Activated naive CD8-positive, alpha-beta T cell treated with anti-CD3 and anti-CD28 coated beads, Interleukin-2, amount 50 U/mL, for 24 hours (primary cell): Measurements from ENCODE around the gene PLK3.
A peak's percentile ranks its signal among the peaks of the same experiment; 100 is the strongest.
"Not testable (repeated sequence)": the region's sequence is repeated elsewhere in the genome, so short reads cannot be mapped to it uniquely, and the experiment has no call there.

Experiments used
- ATAC-seq: fragments of 150-1000 bp; cut with Tn5 transposase; one replicate; pipeline ENCODE4 v1.10.0; 2021
- DNase-seq: peaks from one replicate; pipeline ENCODE4 v3.0.0; 2021
- H3K27ac Mint-ChIP-seq: one replicate; pipeline ENCODE4 v1.8.0; 2021; ENCODE audit warnings: mild to moderate bottlenecking, mixed read lengths
- H3K27me3 Mint-ChIP-seq: one replicate; pipeline ENCODE4 v1.8.0; 2021; ENCODE audit warnings: mixed read lengths
- H3K36me3 Mint-ChIP-seq: one replicate; pipeline ENCODE4 v1.8.0; 2021; ENCODE audit warnings: low read depth, mixed read lengths
- H3K4me1 Mint-ChIP-seq: one replicate; pipeline ENCODE4 v1.8.0; 2021; ENCODE audit warnings: mixed read lengths
- H3K4me3 Mint-ChIP-seq: one replicate; pipeline ENCODE4 v1.8.0; 2021; ENCODE audit warnings: mild to moderate bottlenecking, moderate library complexity, mixed read lengths
- H3K9me3 Mint-ChIP-seq: one replicate; pipeline ENCODE4 v1.8.0; 2021; ENCODE audit warnings: mixed read lengths

PLK3 gene

GRCh38 chr1:44799770-44800584 lies at the start of gene PLK3:
Gene PLK3 (plus strand): TSS chr1:44800377. CDS start chr1:44800464, 87 bp downstream.
- H3K4me1 Mint-ChIP-seq, result peaks cover 44% of the 10 kb centered on the region
- H3K27me3 Mint-ChIP-seq, result no peaks in the 10 kb centered on the region
- peak; percentile 74 for ATAC-seq
- H3K36me3 Mint-ChIP-seq, result peaks cover 33% of the 10 kb centered on the region
- no peaks in the 10 kb centered on the region for H3K9me3 Mint-ChIP-seq
- DNase-seq, result peak; percentile 98
- peak within 1 kb of the TSS; percentile 97 for H3K27ac Mint-ChIP-seq
- peak within 1 kb of the TSS; percentile 94 for H3K4me3 Mint-ChIP-seq

- H3K27ac Mint-ChIP-seq, result no peak overlapping the region
- ATAC-seq (no peak), DNase-seq (no peak)
- H3K4me3 Mint-ChIP-seq, result no peak overlapping the region
- peaks cover 8% of the 10 kb centered on the region for H3K4me1 Mint-ChIP-seq
- H3K27me3 Mint-ChIP-seq, result no peaks in the 10 kb centered on the region
- H3K36me3 Mint-ChIP-seq, result peaks cover 70% of the 10 kb centered on the region
- no peaks in the 10 kb centered on the region for H3K9me3 Mint-ChIP-seq
Measured at GRCh38 chr1:44757420-44757819, 42.8 kb upstream of the PLK3 start.

- no peaks in the 10 kb centered on the region for H3K4me1 Mint-ChIP-seq
- no peaks in the 10 kb centered on the region for H3K27me3 Mint-ChIP-seq
- ATAC-seq (no peak), DNase-seq (no peak)
- no peaks in the 10 kb centered on the region for H3K9me3 Mint-ChIP-seq
- peaks cover 68% of the 10 kb centered on the region for H3K36me3 Mint-ChIP-seq
- H3K27ac Mint-ChIP-seq, result no peak overlapping the region
- H3K4me3 Mint-ChIP-seq, result no peak overlapping the region
Measured at GRCh38 chr1:44759077-44759476, 41.1 kb upstream of the PLK3 start.

GRCh38 chr1:44760876-44761275 lies 39.3 kb upstream of the PLK3 start:
- no peaks in the 10 kb centered on the region for H3K9me3 Mint-ChIP-seq
- ATAC-seq (no peak), DNase-seq (no peak)
- peaks cover 59% of the 10 kb centered on the region for H3K36me3 Mint-ChIP-seq
- no peak overlapping the region for H3K27ac Mint-ChIP-seq
- no peaks in the 10 kb centered on the region for H3K27me3 Mint-ChIP-seq
- H3K4me1 Mint-ChIP-seq, result no peaks in the 10 kb centered on the region
- H3K4me3 Mint-ChIP-seq, result no peak overlapping the region

GRCh38 chr1:44766421-44766820 lies 33.8 kb upstream of the PLK3 start:
- H3K4me1 Mint-ChIP-seq, H3K4me3 Mint-ChIP-seq, DNase-seq, H3K27ac Mint-ChIP-seq, ATAC-seq, H3K27me3 Mint-ChIP-seq, H3K9me3 Mint-ChIP-seq: not testable (repeated sequence)
- peaks cover 37% of the 10 kb centered on the region for H3K36me3 Mint-ChIP-seq

GRCh38 chr1:44775078-44775929 lies 24.9 kb upstream of the PLK3 start, which contains the start of gene RPS8:
Gene RPS8 (plus strand): TSS chr1:44775540. CDS start chr1:44775597, 57 bp downstream.
- DNase-seq (peak; percentile 91), ATAC-seq (peak; percentile 71)
- no peaks in the 10 kb centered on the region for H3K27me3 Mint-ChIP-seq
- H3K36me3 Mint-ChIP-seq, result peaks cover 54% of the 10 kb centered on the region
- H3K27ac Mint-ChIP-seq, result peak within 1 kb of the TSS; percentile 95
- peaks cover 31% of the 10 kb centered on the region for H3K4me1 Mint-ChIP-seq
- H3K4me3 Mint-ChIP-seq, result peak within 1 kb of the TSS; percentile 94
- H3K9me3 Mint-ChIP-seq, result no peaks in the 10 kb centered on the region

- ATAC-seq (no peak), DNase-seq (peak; percentile 46)
- Mint-ChIP-seq H3K4me3 (peak overlapping the region; percentile 94), H3K9me3 (no peaks in the 10 kb centered on the region), H3K27me3 (no peaks in the 10 kb centered on the region), H3K4me1 (peaks cover 36% of the 10 kb centered on the region), H3K27ac (peak overlapping the region; percentile 95), H3K36me3 (peaks cover 62% of the 10 kb centered on the region)
Measured at GRCh38 chr1:44775930-44776729, 24.0 kb upstream of the PLK3 start.

- Mint-ChIP-seq H3K4me1 (peaks cover 36% of the 10 kb centered on the region), H3K27ac (peak overlapping the region; percentile 95), H3K4me3 (peak overlapping the region; percentile 94), H3K36me3 (peaks cover 68% of the 10 kb centered on the region), H3K9me3 (no peaks in the 10 kb centered on the region), H3K27me3 (no peaks in the 10 kb centered on the region)
- ATAC-seq (no peak), DNase-seq (no peak)
Measured at GRCh38 chr1:44776730-44777068, 23.5 kb upstream of the PLK3 start.

- Mint-ChIP-seq H3K27ac (peak overlapping the region; percentile 95), H3K36me3 (peaks cover 68% of the 10 kb centered on the region), H3K4me3 (peak overlapping the region; percentile 94), H3K4me1 (peaks cover 39% of the 10 kb centered on the region), H3K9me3 (no peaks in the 10 kb centered on the region), H3K27me3 (no peaks in the 10 kb centered on the region)
- ATAC-seq (no peak), DNase-seq (no peak)
Measured at GRCh38 chr1:44777547-44777946, 22.6 kb upstream of the PLK3 start.

GRCh38 chr1:44777969-44778635 lies 22.1 kb upstream of the PLK3 start:
- H3K4me3 Mint-ChIP-seq, result peak overlapping the region; percentile 94
- ATAC-seq (no peak), DNase-seq (no peak)
- no peaks in the 10 kb centered on the region for H3K9me3 Mint-ChIP-seq
- peaks cover 42% of the 10 kb centered on the region for H3K4me1 Mint-ChIP-seq
- peaks cover 70% of the 10 kb centered on the region for H3K36me3 Mint-ChIP-seq
- H3K27me3 Mint-ChIP-seq, result no peaks in the 10 kb centered on the region
- H3K27ac Mint-ChIP-seq, result peak overlapping the region; percentile 95

- H3K4me1 Mint-ChIP-seq, result peaks cover 48% of the 10 kb centered on the region
- DNase-seq (no peak), ATAC-seq (no peak)
- H3K36me3 Mint-ChIP-seq, result peaks cover 70% of the 10 kb centered on the region
- peak overlapping the region; percentile 95 for H3K27ac Mint-ChIP-seq
- H3K4me3 Mint-ChIP-seq, result peak overlapping the region; percentile 94
- no peaks in the 10 kb centered on the region for H3K9me3 Mint-ChIP-seq
- H3K27me3 Mint-ChIP-seq, result no peaks in the 10 kb centered on the region
Measured at GRCh38 chr1:44778705-44779576, 21.2 kb upstream of the PLK3 start.

- H3K4me1 Mint-ChIP-seq, result peaks cover 54% of the 10 kb centered on the region
- H3K4me3 Mint-ChIP-seq, result peak overlapping the region; percentile 29
- no peak overlapping the region for H3K27ac Mint-ChIP-seq
- H3K9me3 Mint-ChIP-seq, result no peaks in the 10 kb centered on the region
- H3K36me3 Mint-ChIP-seq, result peaks cover 63% of the 10 kb centered on the region
- ATAC-seq, result no peak
- no peaks in the 10 kb centered on the region for H3K27me3 Mint-ChIP-seq
- DNase-seq, result no peak
Measured at GRCh38 chr1:44780583-44781121, 19.5 kb upstream of the PLK3 start.

GRCh38 chr1:44783697-44784093 lies 16.5 kb upstream of the PLK3 start:
- H3K4me1 Mint-ChIP-seq, result peaks cover 48% of the 10 kb centered on the region
- peaks cover 33% of the 10 kb centered on the region for H3K36me3 Mint-ChIP-seq
- peak overlapping the region; percentile 67 for H3K4me3 Mint-ChIP-seq
- no peaks in the 10 kb centered on the region for H3K27me3 Mint-ChIP-seq
- peak overlapping the region; percentile 42 for H3K27ac Mint-ChIP-seq
- ATAC-seq, result no peak
- no peak for DNase-seq
- H3K9me3 Mint-ChIP-seq, result no peaks in the 10 kb centered on the region
